UCSD-AML1 (cell line): ENCODE results near the gene COL9A3.
"Not testable (repeated sequence)": the region's sequence is repeated elsewhere in the genome, so short reads cannot be mapped to it uniquely, and the experiment has no call there.

ENCODE experiments used
- DNase-seq: peaks from one replicate; lab custom pipeline; 2025; ENCODE audit not compliant: unreplicated experiment; lab: John Stamatoyannopoulos, UW

The COL9A3 gene

DNA sequence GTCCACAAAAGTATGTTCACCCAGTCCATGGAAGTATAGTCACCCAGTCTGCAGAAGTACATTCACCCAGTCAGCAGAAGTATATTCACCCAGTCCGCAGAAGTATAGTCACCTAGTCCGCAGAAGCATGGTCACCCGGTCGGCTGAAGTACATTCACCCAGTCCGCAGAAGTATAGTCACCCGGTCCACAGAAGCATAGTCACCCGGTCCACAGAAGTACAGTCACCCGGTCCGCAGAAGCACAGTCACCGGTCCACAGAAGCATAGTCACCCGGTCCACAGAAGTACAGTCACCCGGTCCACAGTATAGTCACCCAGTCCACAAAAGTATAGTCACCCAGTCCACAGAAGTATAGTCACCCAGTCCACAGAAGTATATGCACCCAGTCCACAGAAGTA is 36.0 kb downstream of the COL9A3 start:
- DNase-seq, result no peak

- not testable (repeated sequence) for DNase-seq
Observed at GRCh38 chr20:62853304-62853703, 36.5 kb downstream of the COL9A3 start.

- DNase-seq, result no peak
Observed at GRCh38 chr20:62854121-62854520, 37.3 kb downstream of the COL9A3 start.

DNA sequence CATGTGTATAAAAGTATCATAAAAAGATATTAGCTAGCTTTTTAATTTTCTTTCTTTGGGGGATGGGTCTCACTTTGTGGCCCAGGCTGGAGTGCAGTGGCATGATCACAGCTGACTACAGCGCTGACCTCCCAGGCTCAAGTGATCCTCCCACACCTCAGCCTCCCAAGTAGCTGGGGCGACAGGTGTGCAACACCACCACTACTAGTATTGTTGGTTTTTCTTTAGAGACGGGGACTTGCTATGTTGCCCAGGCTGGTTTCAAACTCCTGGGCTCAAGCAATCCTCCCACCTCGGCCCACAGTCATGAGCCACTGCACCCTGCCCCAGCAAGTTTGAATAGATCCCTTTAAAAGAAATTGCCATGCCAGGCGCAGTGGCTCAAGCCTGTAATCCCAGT is 38.3 kb downstream of the COL9A3 start:
- DNase-seq, result no peak

DNA sequence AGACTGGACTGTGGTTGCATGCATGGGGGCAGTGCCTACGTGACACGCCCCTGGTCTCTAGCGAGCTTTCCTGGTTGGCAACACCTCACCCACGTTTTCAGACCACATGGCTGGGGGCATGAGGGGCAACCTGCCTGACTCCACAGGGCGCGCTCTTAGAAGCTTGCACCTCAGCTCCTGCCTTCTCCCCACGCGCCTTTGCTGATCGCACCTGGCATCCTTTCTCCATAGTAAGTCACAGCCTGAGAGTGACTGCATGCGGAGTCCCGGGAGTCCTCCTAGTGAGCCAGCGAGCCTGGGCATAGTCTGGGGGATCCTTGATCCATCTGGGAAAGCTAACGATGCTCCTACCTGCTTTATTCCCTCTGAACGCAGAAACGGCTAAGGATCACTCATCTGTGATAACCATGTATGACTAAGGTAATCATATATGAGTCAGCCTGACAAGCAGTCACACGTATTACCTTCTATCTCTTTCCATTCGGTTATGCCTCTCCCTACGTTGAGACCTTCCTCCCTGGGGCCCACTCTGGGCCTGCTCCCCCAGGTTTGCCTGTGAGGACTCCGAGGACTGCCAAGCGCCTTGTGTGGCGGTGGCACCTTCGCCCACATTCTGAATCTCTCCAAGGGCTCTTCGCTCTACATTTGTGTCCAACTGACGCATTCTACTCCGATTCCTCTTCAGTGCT is 40.2 kb downstream of the COL9A3 start:
- DNase-seq, result no peak

GRCh38 chr20:62858058-62858830 is 41.4 kb downstream of the COL9A3 start:
- no peak for DNase-seq

GRCh38 chr20:62859721-62860120 is 42.9 kb downstream of the COL9A3 start:
- no peak for DNase-seq

- DNase-seq, result no peak
Observed at GRCh38 chr20:62860391-62860923, 43.6 kb downstream of the COL9A3 start.

DNA sequence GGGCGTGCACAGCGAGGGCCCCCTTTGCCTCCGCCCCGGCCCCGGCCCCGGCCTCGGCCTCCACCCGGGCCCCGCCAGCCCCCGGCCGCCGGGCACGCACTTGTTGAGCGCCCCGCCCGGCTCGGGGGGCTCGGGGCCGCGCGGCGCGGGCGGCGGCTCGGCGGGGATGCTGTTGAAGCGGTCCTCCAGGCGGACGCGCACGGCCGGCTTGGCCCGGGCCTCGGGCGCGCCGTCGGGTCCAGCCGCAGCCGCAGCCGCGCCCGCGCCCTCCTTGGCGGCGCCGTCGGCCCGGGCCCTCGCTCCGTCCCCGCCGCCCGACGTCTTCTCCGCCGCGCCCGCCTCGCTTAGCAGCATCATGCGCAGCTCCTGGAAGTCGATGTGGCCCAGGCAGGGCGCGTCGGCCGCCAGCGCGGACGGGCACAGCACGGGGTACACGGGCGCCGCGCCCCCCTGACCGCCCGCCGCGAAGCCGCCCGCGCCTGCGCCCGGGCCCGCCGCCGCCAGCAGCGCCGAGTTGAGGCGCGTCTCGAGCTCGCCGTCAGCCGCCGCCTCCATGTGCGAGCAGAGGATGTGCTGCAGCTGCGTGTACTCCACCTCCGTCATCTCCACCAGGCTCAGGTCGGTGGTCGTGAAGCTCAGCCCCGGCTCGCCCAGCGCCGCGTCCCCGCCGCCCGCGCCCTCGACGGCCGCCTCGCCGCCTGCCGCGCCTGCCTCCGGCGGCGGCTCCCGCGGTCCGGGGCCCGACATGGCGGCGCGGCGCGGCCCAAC is 44.3 kb downstream of the COL9A3 start:
- DNase-seq, result no peak

GRCh38 chr20:62861726-62862336 is 45.0 kb downstream of the COL9A3 start, which contains the start of gene TCFL5:
Gene TCFL5 (minus strand): TSS chr20:62861822. CDS start chr20:62861670, 152 bp downstream.
- peak; percentile 91 for DNase-seq

GRCh38 chr20:62864207-62864606 is 47.4 kb downstream of the COL9A3 start:
- no peak for DNase-seq

DNA sequence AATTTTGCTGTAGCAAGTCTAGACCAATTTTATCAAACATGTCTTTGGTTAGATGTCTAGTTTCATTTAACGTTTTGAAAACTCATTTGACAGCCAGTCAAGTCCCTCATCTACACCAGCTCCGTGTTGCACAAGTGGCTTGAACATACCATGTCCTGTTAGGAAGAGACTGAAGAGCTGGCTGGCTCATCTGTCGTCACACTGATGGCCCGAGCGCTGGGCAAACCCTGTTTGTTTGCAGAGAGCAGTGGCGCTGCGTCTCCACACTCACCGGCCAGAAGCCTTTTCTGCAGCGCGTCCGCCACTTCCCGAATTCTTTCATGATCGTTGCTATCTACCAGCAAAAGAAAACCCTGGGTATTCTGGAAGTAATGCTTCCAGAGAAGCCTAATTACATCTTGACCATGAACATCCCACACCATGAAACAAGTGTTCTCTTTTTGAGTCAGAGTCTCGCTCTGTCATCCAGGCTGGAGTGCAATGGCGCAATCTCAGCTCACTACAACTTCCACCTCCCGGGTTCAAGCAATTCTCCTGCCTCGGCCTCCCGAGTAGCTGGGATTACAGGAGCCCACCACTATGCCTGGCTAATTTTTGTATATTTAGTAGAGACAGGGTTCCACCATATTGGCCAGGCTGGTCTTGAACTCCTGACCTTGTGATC is 55.5 kb downstream of the COL9A3 start:
- DNase-seq, result no peak

GRCh38 chr20:62872862-62873261 is 56.0 kb downstream of the COL9A3 start:
- DNase-seq, result no peak

GRCh38 chr20:62873280-62873679 is 56.4 kb downstream of the COL9A3 start:
- no peak for DNase-seq

GRCh38 chr20:62873681-62874031 is 56.8 kb downstream of the COL9A3 start:
- peak; percentile 51 for DNase-seq

GRCh38 chr20:62874964-62875344 is 58.1 kb downstream of the COL9A3 start:
- DNase-seq, result no peak

GRCh38 chr20:62875419-62876361 is 58.8 kb downstream of the COL9A3 start:
- no peak for DNase-seq

DNA sequence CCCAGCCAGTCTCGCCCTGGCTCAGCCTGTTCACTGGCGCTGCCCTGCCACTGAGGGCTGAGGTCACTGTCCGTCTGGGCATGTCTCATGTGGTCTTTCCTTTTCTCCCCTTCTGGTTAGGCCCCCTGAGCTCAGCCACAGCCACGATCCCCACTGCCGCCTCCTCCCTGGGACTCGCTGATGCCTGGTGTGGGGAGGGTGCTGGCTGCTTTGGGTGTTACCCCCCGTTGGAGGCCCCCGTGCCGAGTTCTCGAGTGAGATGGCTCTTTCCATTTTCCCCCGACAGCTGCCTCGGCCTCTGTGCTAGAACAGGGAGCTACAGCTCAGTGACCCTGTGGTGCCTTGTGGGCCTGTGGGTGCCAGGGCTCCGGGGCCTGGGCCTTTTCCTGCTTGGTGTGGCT is 59.7 kb downstream of the COL9A3 start:
- no peak for DNase-seq
